Measurements from ENCODE around the gene CLEC1A.

CLEC1A gene

GRCh38 chr12:10098791-10099190, at the start of gene CLEC1A:
Gene CLEC1A (minus strand): TSS chr12:10098985. CDS start chr12:10098922, 63 bp downstream.
- Histone ChIP-seq H3K4me1 (ENCODE audit: control insufficient read depth, insufficient read depth, low read length) (peaks cover 3% of the 10 kb centered on the region), H3K4me3 (ENCODE audit: low read length) (no peak within 1 kb of the TSS), H3K9me3 (ENCODE audit: control insufficient read depth, insufficient read depth, low read length) (no peaks in the 10 kb centered on the region), H3K27me3 (ENCODE audit: control insufficient read depth, insufficient read depth, low read length) (no peaks in the 10 kb centered on the region), H3K36me3 (ENCODE audit: control insufficient read depth, insufficient read depth, low read length) (no peaks in the 10 kb centered on the region), H3K27ac (ENCODE audit: low read length) (no peak within 1 kb of the TSS)
- DNase-seq (ENCODE audit: low read depth, low spot score), result peak; percentile 25
- WGBS (ENCODE audit: insufficient coverage, insufficient read length), result no CpG with 5 or more reads among the region's 10 CpGs

- H3K27me3 ChIP-seq (ENCODE audit: control insufficient read depth, insufficient read depth, low read length), result no peaks in the 10 kb centered on the region
- no peak overlapping the region for H3K27ac ChIP-seq (ENCODE audit: low read length)
- no peaks in the 10 kb centered on the region for H3K9me3 ChIP-seq (ENCODE audit: control insufficient read depth, insufficient read depth, low read length)
- DNase-seq (ENCODE audit: low read depth, low spot score), result no peak
- no CpG with 5 or more reads among the region's 5 CpGs for WGBS (ENCODE audit: insufficient coverage, insufficient read length)
- H3K36me3 ChIP-seq (ENCODE audit: control insufficient read depth, insufficient read depth, low read length), result no peaks in the 10 kb centered on the region
- no peak overlapping the region for H3K4me3 ChIP-seq (ENCODE audit: low read length)
- no peaks in the 10 kb centered on the region for H3K4me1 ChIP-seq (ENCODE audit: control insufficient read depth, insufficient read depth, low read length)
These were observed 49.1 kb upstream of the CLEC1A start for GRCh38 chr12:10147714-10148403.

- H3K27me3 ChIP-seq (ENCODE audit: control insufficient read depth, insufficient read depth, low read length), result no peaks in the 10 kb centered on the region
These were observed 44.3 kb upstream of the CLEC1A start for GRCh38 chr12:10142976-10143589.

GRCh38 chr12:10140001-10140400, 41.2 kb upstream of the CLEC1A start:
- no peak overlapping the region for H3K27ac ChIP-seq (ENCODE audit: low read length)
- H3K27me3 ChIP-seq (ENCODE audit: control insufficient read depth, insufficient read depth, low read length), result no peaks in the 10 kb centered on the region
- no peaks in the 10 kb centered on the region for H3K9me3 ChIP-seq (ENCODE audit: control insufficient read depth, insufficient read depth, low read length)
- H3K4me1 ChIP-seq (ENCODE audit: control insufficient read depth, insufficient read depth, low read length), result no peaks in the 10 kb centered on the region
- WGBS (ENCODE audit: insufficient coverage, insufficient read length), result no CpG with 5 or more reads among the region's 2 CpGs
- no peak for DNase-seq (ENCODE audit: low read depth, low spot score)
- no peak overlapping the region for H3K4me3 ChIP-seq (ENCODE audit: low read length)
- H3K36me3 ChIP-seq (ENCODE audit: control insufficient read depth, insufficient read depth, low read length), result no peaks in the 10 kb centered on the region

More at GRCh38 chr12:10142976-10143589, 44.3 kb upstream of the CLEC1A start:
- Histone ChIP-seq H3K4me1 (ENCODE audit: control insufficient read depth, insufficient read depth, low read length) (no peaks in the 10 kb centered on the region), H3K4me3 (ENCODE audit: low read length) (no peak overlapping the region), H3K36me3 (ENCODE audit: control insufficient read depth, insufficient read depth, low read length) (no peaks in the 10 kb centered on the region), H3K9me3 (ENCODE audit: control insufficient read depth, insufficient read depth, low read length) (no peaks in the 10 kb centered on the region), H3K27ac (ENCODE audit: low read length) (no peak overlapping the region)
- no CpG with 5 or more reads among the region's 1 CpG for WGBS (ENCODE audit: insufficient coverage, insufficient read length)
- no peak for DNase-seq (ENCODE audit: low read depth, low spot score)

GRCh38 chr12:10136637-10137205, 37.9 kb upstream of the CLEC1A start:
- no peaks in the 10 kb centered on the region for H3K27me3 ChIP-seq (ENCODE audit: control insufficient read depth, insufficient read depth, low read length)
- no CpG with 5 or more reads among the region's 13 CpGs for WGBS (ENCODE audit: insufficient coverage, insufficient read length)
- no peak overlapping the region for H3K4me3 ChIP-seq (ENCODE audit: low read length)
- no peak overlapping the region for H3K27ac ChIP-seq (ENCODE audit: low read length)
- H3K4me1 ChIP-seq (ENCODE audit: control insufficient read depth, insufficient read depth, low read length), result 0 out of 2 replicates have a peak, but pooled peaks cover 1% of the 10 kb centered on the region
- DNase-seq (ENCODE audit: low read depth, low spot score), result no peak
- no peaks in the 10 kb centered on the region for H3K9me3 ChIP-seq (ENCODE audit: control insufficient read depth, insufficient read depth, low read length)
- H3K36me3 ChIP-seq (ENCODE audit: control insufficient read depth, insufficient read depth, low read length), result no peaks in the 10 kb centered on the region

GRCh38 chr12:10135126-10135525, 36.3 kb upstream of the CLEC1A start:
- Histone ChIP-seq H3K27ac (ENCODE audit: low read length) (no peak overlapping the region), H3K4me1 (ENCODE audit: control insufficient read depth, insufficient read depth, low read length) (peaks cover 1% of the 10 kb centered on the region; the same call in 1 of the 2 replicates), H3K9me3 (ENCODE audit: control insufficient read depth, insufficient read depth, low read length) (no peaks in the 10 kb centered on the region), H3K27me3 (ENCODE audit: control insufficient read depth, insufficient read depth, low read length) (no peaks in the 10 kb centered on the region), H3K36me3 (ENCODE audit: control insufficient read depth, insufficient read depth, low read length) (no peaks in the 10 kb centered on the region), H3K4me3 (ENCODE audit: low read length) (no peak overlapping the region)
- WGBS (ENCODE audit: insufficient coverage, insufficient read length), result no CpG with 5 or more reads among the region's 4 CpGs
- DNase-seq (ENCODE audit: low read depth, low spot score), result no peak

GRCh38 chr12:10132850-10133370, 34.1 kb upstream of the CLEC1A start:
- WGBS (ENCODE audit: insufficient coverage, insufficient read length), result no CpG with 5 or more reads among the region's 6 CpGs
- Histone ChIP-seq H3K36me3 (ENCODE audit: control insufficient read depth, insufficient read depth, low read length) (no peaks in the 10 kb centered on the region), H3K27ac (ENCODE audit: low read length) (no peak overlapping the region), H3K27me3 (ENCODE audit: control insufficient read depth, insufficient read depth, low read length) (no peaks in the 10 kb centered on the region), H3K4me1 (ENCODE audit: control insufficient read depth, insufficient read depth, low read length) (peaks cover 1% of the 10 kb centered on the region; the same call in 1 of the 2 replicates), H3K9me3 (ENCODE audit: control insufficient read depth, insufficient read depth, low read length) (no peaks in the 10 kb centered on the region), H3K4me3 (ENCODE audit: low read length) (no peak overlapping the region)
- no peak for DNase-seq (ENCODE audit: low read depth, low spot score)

- no peaks in the 10 kb centered on the region for H3K9me3 ChIP-seq (ENCODE audit: control insufficient read depth, insufficient read depth, low read length)
- H3K36me3 ChIP-seq (ENCODE audit: control insufficient read depth, insufficient read depth, low read length), result no peaks in the 10 kb centered on the region
- no CpG with 5 or more reads among the region's 2 CpGs for WGBS (ENCODE audit: insufficient coverage, insufficient read length)
- no peak overlapping the region for H3K27ac ChIP-seq (ENCODE audit: low read length)
- H3K4me1 ChIP-seq (ENCODE audit: control insufficient read depth, insufficient read depth, low read length), result peaks cover 1% of the 10 kb centered on the region; the same call in 1 of the 2 replicates
- DNase-seq (ENCODE audit: low read depth, low spot score), result no peak
- H3K4me3 ChIP-seq (ENCODE audit: low read length), result no peak overlapping the region
- no peaks in the 10 kb centered on the region for H3K27me3 ChIP-seq (ENCODE audit: control insufficient read depth, insufficient read depth, low read length)
These were observed 32.4 kb upstream of the CLEC1A start for GRCh38 chr12:10131111-10131690.

GRCh38 chr12:10130042-10130441, 31.3 kb upstream of the CLEC1A start, which contains the start of gene CLEC7A:
Gene CLEC7A (minus strand): TSS chr12:10130199. CDS start chr12:10130082, 117 bp downstream.
- H3K9me3 ChIP-seq (ENCODE audit: control insufficient read depth, insufficient read depth, low read length), result no peaks in the 10 kb centered on the region
- no peak for DNase-seq (ENCODE audit: low read depth, low spot score)
- H3K27me3 ChIP-seq (ENCODE audit: control insufficient read depth, insufficient read depth, low read length), result no peaks in the 10 kb centered on the region
- no peak within 1 kb of the TSS for H3K4me3 ChIP-seq (ENCODE audit: low read length)
- H3K27ac ChIP-seq (ENCODE audit: low read length), result no peak within 1 kb of the TSS
- peaks cover 1% of the 10 kb centered on the region; the same call in 1 of the 2 replicates for H3K4me1 ChIP-seq (ENCODE audit: control insufficient read depth, insufficient read depth, low read length)
- H3K36me3 ChIP-seq (ENCODE audit: control insufficient read depth, insufficient read depth, low read length), result no peaks in the 10 kb centered on the region
- WGBS (ENCODE audit: insufficient coverage, insufficient read length), result no CpG with 5 or more reads among the region's 1 CpG

GRCh38 chr12:10128687-10129086, 29.9 kb upstream of the CLEC1A start:
- Histone ChIP-seq H3K27me3 (ENCODE audit: control insufficient read depth, insufficient read depth, low read length) (no peaks in the 10 kb centered on the region), H3K36me3 (ENCODE audit: control insufficient read depth, insufficient read depth, low read length) (no peaks in the 10 kb centered on the region), H3K9me3 (ENCODE audit: control insufficient read depth, insufficient read depth, low read length) (no peaks in the 10 kb centered on the region), H3K27ac (ENCODE audit: low read length) (no peak overlapping the region), H3K4me3 (ENCODE audit: low read length) (no peak overlapping the region), H3K4me1 (ENCODE audit: control insufficient read depth, insufficient read depth, low read length) (peaks cover 1% of the 10 kb centered on the region; the same call in 1 of the 2 replicates)
- DNase-seq (ENCODE audit: low read depth, low spot score), result no peak
- no CpG with 5 or more reads among the region's 5 CpGs for WGBS (ENCODE audit: insufficient coverage, insufficient read length)

Data from iPS DF 6.9 (cell line).